HL-60/S4 treated with phorbol 12-myristate 13-acetate at 8.2 ng/mL for 4 days and 3 days (cell line): ENCODE results near the gene ZNF367.
"Not testable (repeated sequence)": the region's sequence is repeated elsewhere in the genome, so short reads cannot be mapped to it uniquely, and the experiment has no call there.

Experiments
- in situ Hi-C: fragments of 300-500 bp; cut with MboI; formaldehyde crosslinking; loops from 2 replicates; pipeline ENCODE4 v1.15.0; 2022; ENCODE audit warnings: low sequenced_read_pairs

The ZNF367 gene

DNA sequence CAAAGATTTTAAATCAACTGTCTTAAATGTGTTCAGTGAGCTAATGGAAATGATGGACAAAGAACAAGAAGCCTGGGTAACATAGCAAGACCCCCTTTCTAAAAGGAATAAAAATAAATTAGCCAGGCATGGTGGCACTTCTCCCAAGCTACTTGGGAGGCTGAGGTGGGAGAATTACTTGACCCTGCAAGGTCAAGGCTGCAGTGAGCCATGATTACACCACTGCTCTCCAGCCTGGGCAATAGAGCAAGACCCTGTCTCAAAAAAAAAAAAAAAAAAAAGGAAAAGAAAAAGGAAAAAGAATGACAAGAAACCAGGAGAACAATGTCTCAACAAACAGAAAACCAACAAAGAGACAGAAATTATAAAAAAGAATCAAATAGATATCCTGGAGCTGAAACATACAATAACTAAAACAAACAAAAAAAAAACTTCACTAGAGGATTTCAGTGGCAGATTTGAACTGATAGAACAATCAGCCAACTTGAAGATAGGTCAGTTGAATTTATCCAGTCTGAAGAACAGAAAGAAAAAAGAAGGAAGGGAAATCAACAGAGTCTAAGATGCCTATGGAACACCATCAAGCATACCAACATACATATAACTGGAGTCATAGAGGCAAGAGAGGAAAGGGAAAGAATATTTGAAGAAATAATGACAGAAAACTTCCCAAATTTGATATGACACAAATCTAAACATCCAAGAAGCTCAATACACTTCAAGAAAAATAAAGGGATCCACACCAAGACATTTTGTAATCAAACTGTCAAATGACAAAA is 17.8 kb downstream of the ZNF367 start:
- in situ Hi-C loops = no loop called here

- in situ Hi-C loops = no loop called here
Measured at GRCh38 chr9:96399325-96399633, 18.9 kb downstream of the ZNF367 start.

DNA sequence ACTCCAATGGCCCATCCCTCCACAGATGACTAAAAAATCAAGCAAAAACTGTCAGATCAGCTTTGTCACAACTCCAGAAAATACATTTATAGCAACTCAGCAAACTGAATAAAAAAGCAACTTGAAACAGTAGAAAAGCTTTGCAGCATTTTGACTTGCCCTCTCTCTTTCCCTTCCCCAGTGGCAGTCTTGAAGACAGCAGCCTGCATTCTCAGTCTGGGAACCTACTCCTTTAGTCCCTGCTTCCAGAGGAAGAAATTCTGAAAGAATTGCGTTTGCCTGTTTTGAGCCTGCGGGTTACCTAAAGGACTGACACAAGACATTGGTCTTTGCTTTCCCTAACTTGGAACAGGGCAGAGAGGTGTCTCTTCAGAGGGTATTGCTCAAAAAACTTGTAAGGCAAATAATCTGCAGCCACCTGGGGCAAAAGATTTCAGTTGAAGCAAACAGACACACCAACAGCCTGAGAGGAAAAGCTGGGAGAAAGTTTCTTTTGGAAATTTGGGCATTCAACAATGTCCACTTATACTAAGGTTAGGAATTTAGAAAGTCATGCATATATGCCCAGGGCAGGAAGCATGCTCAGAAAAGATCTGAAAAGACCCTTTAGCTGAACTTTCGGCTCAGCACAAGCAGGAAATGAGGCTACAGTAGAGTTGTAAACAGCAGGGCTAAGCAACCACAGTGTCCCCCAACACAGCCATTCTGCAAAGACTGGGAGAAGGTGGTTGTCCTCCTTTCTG is 19.4 kb downstream of the ZNF367 start:
- in situ Hi-C loops = no loop called here

DNA sequence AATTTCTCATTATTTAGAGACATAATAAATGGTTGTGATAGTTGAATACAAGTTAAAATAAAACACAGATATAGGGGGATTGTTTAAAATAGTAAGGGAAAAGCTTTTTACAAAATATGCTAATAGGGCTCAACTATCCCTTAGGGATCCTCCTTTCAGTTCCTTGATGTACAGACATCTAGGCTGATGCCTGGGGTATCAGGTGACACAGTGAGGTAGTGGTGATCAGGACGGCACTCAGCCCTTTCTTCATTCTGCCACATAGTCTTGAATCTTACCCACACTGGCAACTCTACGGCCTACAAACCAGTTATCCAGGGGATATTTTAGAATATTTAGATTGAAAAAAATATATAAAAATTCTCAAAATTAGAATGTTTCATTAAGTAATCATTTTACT is 22.2 kb downstream of the ZNF367 start:
- in situ Hi-C loops = no loop called here

DNA sequence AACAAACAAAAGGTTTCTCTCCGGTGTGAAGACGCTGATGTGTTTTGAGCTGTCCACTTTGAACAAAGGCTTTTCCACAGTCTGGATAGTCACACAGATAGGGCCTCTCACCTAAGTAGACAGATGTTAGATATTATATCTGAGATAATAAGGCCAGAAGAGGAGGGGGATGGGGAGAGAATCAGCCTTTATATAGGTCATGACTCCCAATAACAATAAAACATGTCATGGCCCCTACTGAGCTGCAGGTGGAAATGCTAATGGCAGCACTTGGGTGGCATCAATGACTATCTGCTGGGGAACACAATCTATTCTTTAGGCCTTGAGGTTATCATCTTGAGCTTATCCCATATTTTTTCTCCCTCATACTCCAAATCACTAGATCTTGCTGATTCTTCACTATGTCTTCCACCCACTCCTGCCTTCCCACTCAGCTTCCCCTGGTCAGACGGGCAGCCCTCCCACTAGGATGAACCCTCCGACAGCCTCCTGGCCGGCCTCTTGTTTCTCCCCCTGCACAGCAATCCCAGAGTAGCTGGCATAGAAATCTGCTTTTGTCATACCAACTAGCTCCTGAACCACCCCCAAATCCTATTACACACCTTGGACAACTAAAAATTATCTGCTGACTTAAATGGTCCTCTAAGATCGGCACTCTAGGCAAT is 23.2 kb downstream of the ZNF367 start:
- in situ Hi-C loops = no loop called here

DNA sequence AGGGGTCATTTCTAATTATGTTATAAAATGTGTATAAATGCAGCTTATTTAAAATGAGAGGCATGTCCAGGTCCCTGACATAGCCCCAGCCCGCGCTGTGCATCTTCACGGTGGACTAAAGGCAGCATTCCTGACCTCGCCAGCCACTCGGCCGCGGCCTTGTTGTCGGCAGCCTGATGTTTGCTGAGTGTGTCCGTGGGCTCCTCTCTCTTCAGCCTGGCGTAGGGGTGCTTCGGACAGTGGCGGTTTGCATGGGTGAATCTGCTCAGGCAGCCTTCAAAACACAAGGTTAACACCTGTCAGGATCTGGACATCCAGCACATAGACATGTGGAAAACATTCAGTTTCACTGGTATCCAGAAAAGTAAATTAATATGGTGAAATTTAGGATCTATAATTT is 25.9 kb downstream of the ZNF367 start:
- in situ Hi-C loops = no loop called here

DNA sequence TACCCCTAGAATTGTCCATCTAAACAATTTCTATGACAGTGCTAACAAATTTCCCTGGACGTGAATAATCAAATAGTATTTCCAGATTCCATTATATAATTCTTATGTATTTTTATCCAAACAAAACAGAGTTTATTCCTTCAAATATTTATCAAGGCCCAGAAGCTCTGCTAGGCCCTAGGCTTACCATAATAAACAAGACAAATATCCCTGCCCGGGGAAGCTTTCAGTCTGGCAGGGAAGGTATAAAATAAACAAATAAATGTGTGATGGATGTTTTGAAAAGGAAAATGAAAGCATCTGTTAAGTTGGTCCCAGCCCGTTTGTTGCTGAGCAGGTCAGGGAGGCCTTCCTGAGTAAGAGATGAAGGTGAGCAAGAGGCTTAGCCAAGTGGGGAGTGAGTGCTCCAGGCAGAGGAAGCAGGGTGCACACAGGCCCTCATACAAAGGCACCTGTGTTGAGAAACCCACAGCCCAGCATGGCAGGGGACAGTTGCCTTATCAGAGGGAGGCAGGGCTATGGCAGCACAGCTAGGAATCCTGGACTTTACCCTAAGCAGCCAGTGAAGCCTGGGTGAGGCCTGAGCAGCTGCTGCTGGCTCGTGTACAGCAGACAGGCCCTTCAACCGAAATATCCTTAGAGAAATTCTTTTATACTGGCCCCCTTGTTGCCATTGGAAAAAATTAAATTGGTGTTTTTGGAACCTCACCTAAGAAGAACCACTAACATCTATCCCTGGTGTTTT is 27.0 kb downstream of the ZNF367 start:
- in situ Hi-C loops = no loop called here

DNA sequence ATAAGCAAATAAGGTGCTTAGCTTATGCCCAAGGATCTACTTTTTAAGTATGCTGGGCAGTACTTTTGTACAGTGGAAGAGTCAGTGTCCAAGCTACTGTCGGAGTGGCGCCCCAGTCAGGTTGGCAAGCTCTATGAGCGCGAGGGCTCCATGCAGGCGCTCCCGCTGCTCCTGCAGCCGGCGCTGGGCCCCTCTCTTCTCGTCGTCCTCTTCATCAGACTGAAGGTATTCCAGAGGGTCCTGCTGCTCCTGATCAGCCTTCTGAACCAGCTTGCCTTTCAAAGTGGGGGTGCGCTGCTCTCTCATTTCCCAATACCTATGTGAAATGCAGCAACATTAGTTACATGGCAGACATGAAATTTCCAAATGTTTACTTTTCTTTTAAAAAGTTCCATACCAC is 30.0 kb downstream of the ZNF367 start:
- in situ Hi-C loops = no loop called here

DNA sequence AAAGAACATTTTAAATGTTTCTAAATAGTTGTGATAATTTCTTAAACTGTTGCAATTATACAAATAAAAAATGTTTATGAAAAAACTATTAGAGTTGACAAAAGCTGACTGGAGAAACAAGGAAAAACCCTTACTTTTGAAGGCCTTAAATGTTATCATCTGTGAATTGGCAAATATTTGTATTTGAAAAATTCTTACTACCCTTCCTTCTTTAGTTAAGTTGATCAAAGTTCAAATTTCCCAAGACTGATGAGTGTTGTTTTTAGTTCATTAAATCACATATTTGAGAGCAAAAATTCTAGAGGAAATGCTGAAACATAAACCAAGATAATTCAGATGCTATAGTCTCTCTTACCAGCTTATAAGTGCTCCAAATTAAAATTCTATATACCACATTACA is 32.0 kb downstream of the ZNF367 start:
- in situ Hi-C loops = no loop called here

DNA sequence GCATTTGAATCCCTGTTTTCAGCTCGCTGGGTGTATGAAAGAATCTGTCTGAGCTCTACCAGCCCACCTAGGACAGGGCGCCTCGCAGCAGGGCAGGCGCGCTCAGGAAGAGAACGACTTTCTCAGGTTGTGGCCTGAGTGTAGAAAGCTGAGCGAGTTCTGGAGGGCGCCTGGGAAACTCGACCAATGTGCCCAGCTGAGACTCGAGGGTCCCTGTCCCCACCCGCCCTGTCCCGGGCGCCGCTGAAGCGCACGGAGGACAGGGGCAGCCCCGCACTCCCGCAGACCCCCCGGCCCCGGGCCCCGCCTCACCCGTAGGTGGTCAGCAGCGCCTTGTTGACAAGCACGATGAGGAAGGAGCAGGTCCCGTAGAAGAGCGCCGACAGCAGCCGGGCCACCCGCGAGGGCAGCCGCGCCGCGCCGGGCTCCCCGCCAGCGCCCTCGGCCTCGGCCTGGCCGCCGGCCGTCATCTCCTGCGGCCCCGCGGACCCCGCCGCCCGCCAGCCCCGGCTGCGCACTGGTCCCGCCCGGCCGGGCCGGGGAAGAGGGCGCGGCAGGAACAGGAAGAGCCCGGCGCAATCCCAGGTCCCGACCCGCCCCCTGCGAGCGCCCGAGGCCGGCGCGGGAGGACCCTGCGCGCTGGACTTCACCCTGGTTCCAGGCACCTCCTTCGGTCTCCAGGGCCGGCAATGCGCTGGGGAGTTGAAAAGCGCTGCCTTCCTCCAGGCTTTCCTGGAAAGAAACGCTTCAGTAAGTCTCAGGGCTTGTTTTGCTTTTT is 34.8 kb downstream of the ZNF367 start, which contains the start of gene SLC35D2:
SLC35D2 (minus strand) TSS at position 547 of the 778 bp plus-strand sequence; CDS start at position 470, 77 bp downstream.
- in situ Hi-C loops = no loop called here

DNA sequence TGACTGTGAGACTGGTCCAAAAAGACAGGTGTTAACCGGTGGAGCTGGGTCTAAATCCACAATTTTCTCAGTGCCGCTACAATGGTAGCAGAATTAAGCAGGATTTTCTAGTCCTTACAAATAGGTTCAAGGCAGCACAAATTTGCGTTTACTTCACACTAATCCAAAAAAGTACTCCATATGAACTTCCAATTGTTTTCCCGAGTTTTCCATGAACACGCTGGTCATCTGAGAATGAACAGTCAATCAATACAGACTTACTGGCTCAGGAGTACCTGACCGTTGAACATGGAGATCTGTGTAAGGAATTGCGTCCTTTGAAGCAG is 35.4 kb downstream of the ZNF367 start:
- in situ Hi-C loops = no loop called here

DNA sequence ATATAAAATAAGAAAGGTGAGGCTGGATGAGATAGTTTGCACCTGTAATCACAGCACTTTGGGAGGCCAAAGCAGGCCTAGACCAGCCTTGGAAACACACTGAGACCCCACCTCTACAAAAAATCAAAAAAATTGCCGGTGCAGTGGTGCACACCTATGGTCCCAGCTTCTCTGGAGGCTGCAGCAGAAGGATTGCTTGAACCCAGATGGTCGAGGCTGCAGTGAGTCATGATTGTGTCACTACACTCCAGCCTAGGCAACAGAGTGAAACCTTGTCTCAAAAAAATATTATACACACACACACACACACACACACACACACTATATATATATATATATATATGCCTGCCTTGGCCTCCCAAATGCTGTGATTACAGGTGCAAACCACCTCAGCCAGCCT is 36.0 kb downstream of the ZNF367 start:
- in situ Hi-C loops = no loop called here

DNA sequence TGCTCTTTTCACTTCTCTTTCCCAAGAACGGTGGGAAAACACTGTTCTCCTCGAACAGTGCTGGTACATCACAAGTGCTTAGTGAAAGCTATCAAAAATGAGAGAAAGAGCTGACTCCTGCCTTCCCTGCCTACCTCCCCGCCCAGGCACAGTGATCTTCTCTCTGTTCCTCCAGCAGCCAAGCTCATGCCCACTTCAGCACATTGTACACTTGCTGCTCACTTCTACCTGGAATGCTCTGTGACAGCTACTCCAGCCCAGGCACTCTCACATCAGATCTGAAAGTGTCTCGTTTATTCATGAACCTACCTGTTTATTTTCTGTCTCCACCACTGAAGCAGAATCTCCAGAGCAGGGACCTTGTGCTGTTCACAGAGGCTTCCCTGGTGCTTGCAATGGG is 36.5 kb downstream of the ZNF367 start:
- in situ Hi-C loops = no loop called here

GRCh38 chr9:96381125-96381524 is 37.0 kb downstream of the ZNF367 start:
- in situ Hi-C loops = no loop called here

GRCh38 chr9:96379461-96379860 is 38.7 kb downstream of the ZNF367 start:
- in situ Hi-C loops = no loop called here

GRCh38 chr9:96378187-96378586 is 40.0 kb downstream of the ZNF367 start:
- in situ Hi-C loops = no loop called here

- in situ Hi-C loops = no loop called here
Measured at GRCh38 chr9:96376891-96377874, 41.0 kb downstream of the ZNF367 start.

DNA sequence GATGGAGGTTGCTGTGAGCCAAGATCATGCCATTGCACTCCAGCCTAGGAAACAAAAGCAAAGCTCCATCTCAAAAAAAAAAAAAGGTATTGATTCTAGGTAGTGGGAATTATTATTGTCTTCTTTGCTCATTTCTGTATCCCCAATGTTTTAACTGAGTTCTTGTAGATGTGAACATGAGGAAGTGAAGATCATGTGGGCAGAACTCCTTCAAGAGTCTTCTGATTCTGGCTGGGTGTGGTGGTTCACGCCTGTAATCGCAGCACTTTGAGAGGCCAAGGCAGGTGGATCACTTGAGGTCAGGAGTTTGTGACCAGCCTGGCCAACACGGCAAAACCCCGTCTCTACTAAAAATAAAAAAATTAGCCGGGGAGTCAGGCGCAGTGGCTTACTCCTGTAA is 42.7 kb downstream of the ZNF367 start:
- in situ Hi-C loops = not testable (repeated sequence)

GRCh38 chr9:96367943-96368342 is 50.2 kb downstream of the ZNF367 start:
- in situ Hi-C loops = no loop called here
